Mesenchymal stem cell (in vitro differentiated cells and primary cell): ENCODE results near the gene NTMT1.

Source experiments
- DNase-seq: peaks from one replicate; pipeline ENCODE4 v3.0.0-alpha.2; 2013
- H2AFZ ChIP-seq: one replicate; pipeline ENCODE4 v1.6.1; 2013; ENCODE audit warnings: low read depth, mild to moderate bottlenecking, control low read depth, inconsistent platforms, low read length, moderate library complexity
- H2AK5ac ChIP-seq: 2 replicates; pipeline ENCODE4 v1.6.1; 2013; ENCODE audit warnings: low read length, moderate library complexity, mild to moderate bottlenecking, inconsistent platforms; ENCODE audit not compliant: severe bottlenecking
- H2BK120ac ChIP-seq: one replicate; pipeline ENCODE4 v1.6.1; 2013; ENCODE audit warnings: low read depth, mild to moderate bottlenecking, inconsistent platforms, low read length, moderate library complexity
- H2BK12ac ChIP-seq, 2 experiments: one replicate each; pipeline ENCODE4 v1.6.1; 2013; ENCODE audit warnings: inconsistent platforms in 2 of 2, low read length in 2 of 2, mild to moderate bottlenecking in 2 of 2, moderate library complexity in 2 of 2, control low read depth in 1 of 2
- H2BK15ac ChIP-seq: one replicate; pipeline ENCODE4 v1.6.1; 2013; ENCODE audit warnings: mild to moderate bottlenecking, low read depth, inconsistent platforms; ENCODE audit not compliant: poor library complexity, severe bottlenecking
- H2BK5ac ChIP-seq: 2 replicates; pipeline ENCODE4 v1.6.1; 2013; ENCODE audit warnings: low read depth, mild to moderate bottlenecking, low read length, control low read depth, inconsistent platforms; ENCODE audit not compliant: poor library complexity, severe bottlenecking
- H3K14ac ChIP-seq, 2 experiments: one replicate each; pipeline ENCODE4 v1.6.1; 2013; ENCODE audit warnings: inconsistent platforms in 2 of 2, low read length in 2 of 2, control low read depth in 1 of 2, mild to moderate bottlenecking in 1 of 2, moderate library complexity in 1 of 2
- H3K18ac ChIP-seq, 2 experiments: one replicate each; pipeline ENCODE4 v1.6.1; 2013; ENCODE audit warnings: inconsistent platforms in 2 of 2, low read length in 2 of 2, control low read depth in 1 of 2, low read depth in 1 of 2, mild to moderate bottlenecking in 1 of 2
- H3K23ac ChIP-seq, 2 experiments: one replicate each; pipeline ENCODE4 v1.6.1; 2013; ENCODE audit warnings: inconsistent platforms in 2 of 2, low read length in 2 of 2, mild to moderate bottlenecking in 2 of 2, moderate library complexity in 2 of 2, control low read depth in 1 of 2
- H3K27ac ChIP-seq: 2 replicates; pipeline ENCODE4 v1.5.1; 2013; ENCODE audit warnings: mild to moderate bottlenecking, moderate library complexity, low read length, control low read depth, inconsistent platforms; ENCODE audit not compliant: poor library complexity, severe bottlenecking
- H3K27me3 ChIP-seq, 2 experiments: 2 replicates each; pipeline versions ENCODE4 v1.6.1 to v1.7.0; 2013; ENCODE audit warnings: low read length in 2 of 2, mild to moderate bottlenecking in 2 of 2, moderate library complexity in 2 of 2, control low read depth in 1 of 2, inconsistent platforms in 1 of 2; ENCODE audit not compliant: control insufficient read depth in 1 of 2, insufficient read depth in 1 of 2
- H3K36me3 ChIP-seq, 2 experiments: 2 replicates each; pipeline versions ENCODE4 v1.6.1 to v1.7.0; 2013; ENCODE audit warnings: low read length in 2 of 2, control low read depth in 1 of 2, inconsistent platforms in 1 of 2, low read depth in 1 of 2, mild to moderate bottlenecking in 1 of 2; ENCODE audit not compliant: insufficient read depth in 2 of 2, control insufficient read depth in 1 of 2
- H3K4ac ChIP-seq, 2 experiments: one replicate each; pipeline ENCODE4 v1.6.1; 2013; ENCODE audit warnings: inconsistent platforms in 2 of 2, low read length in 2 of 2, mild to moderate bottlenecking in 2 of 2, moderate library complexity in 2 of 2, control low read depth in 1 of 2, low read depth in 1 of 2
- H3K4me1 ChIP-seq: 2 replicates; pipeline ENCODE4 v1.6.1; 2013; ENCODE audit warnings: low read depth, low read length, control low read depth; ENCODE audit not compliant: control insufficient read depth, insufficient read depth
- H3K4me2 ChIP-seq: 2 replicates; pipeline ENCODE4 v1.6.1; 2013; ENCODE audit warnings: low read length, mild to moderate bottlenecking, inconsistent platforms; ENCODE audit not compliant: poor library complexity, severe bottlenecking
- H3K4me3 ChIP-seq, 2 experiments: 2 replicates each; pipeline versions ENCODE4 v1.5.1 to v1.7.0; 2013; ENCODE audit warnings: low read length in 2 of 2, mild to moderate bottlenecking in 2 of 2, control low read depth in 1 of 2, low read depth in 1 of 2; ENCODE audit not compliant: insufficient read depth in 1 of 2
- H3K79me1 ChIP-seq: replicated peaks from 2 replicates; pipeline ENCODE4 v1.6.1; 2013; ENCODE audit warnings: mild to moderate bottlenecking, control low read depth, low read length, inconsistent platforms; ENCODE audit not compliant: poor library complexity, severe bottlenecking
- H3K9ac ChIP-seq: 2 replicates; pipeline ENCODE4 v1.7.0; 2013; ENCODE audit warnings: mild to moderate bottlenecking, low read length, moderate library complexity
- H3K9me3 ChIP-seq: 2 replicates; pipeline ENCODE4 v1.7.0; 2013; ENCODE audit warnings: mild to moderate bottlenecking, low read length; ENCODE audit not compliant: control insufficient read depth
- H4K8ac ChIP-seq: one replicate; pipeline ENCODE4 v1.6.1; 2013; ENCODE audit warnings: inconsistent platforms, mild to moderate bottlenecking, low read length, moderate library complexity
- H4K91ac ChIP-seq: one replicate; pipeline ENCODE4 v1.6.1; 2013; ENCODE audit warnings: mild to moderate bottlenecking, low read length, inconsistent platforms
- WGBS: methylation state at CpG from one replicate; pipeline ENCODE4 v1.1.7; 2013; ENCODE audit warnings: mixed read lengths; 5-methylcytosine and 5-hydroxymethylcytosine counted together

NTMT1 gene

DNA sequence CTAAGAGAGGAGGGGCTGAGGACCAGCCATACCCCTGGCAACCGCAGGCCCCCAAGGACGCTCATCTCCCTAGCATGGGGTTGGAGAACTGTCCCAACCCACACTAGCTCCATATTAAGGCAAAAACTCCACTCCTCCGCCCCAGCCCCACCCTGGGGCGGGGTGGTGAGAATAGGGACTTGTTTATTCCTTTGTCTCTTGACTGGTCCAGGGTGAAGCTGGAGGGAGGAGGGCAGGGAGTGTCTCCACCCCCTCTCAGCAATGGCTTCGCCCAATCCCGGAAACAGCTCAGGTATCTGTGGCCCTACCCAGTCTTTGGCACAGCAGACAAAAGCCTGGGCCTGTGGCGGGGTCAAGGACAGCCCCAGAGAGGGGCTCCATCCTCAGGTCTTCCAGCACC, 56.4 kb downstream of the NTMT1 start:
- Histone ChIP-seq H3K79me1 (no peaks in the 10 kb centered on the region), H3K4me2 (no peak overlapping the region), H2BK15ac (no peak overlapping the region), H3K4me1 (peaks cover 3% of the 10 kb centered on the region), H3K9ac (no peak overlapping the region), H4K8ac (no peak overlapping the region), H3K4ac (no peak overlapping the region), H3K4me3 (no peak overlapping the region), H2AFZ (no peak overlapping the region), H3K36me3 (peaks cover 0 to 3% of the 10 kb centered on the region in 2 experiments), H3K18ac (no peak overlapping the region), H2AK5ac (no peak overlapping the region), H4K91ac (no peak overlapping the region), H3K27ac (no peak overlapping the region), H3K14ac (no peak overlapping the region), H2BK120ac (no peak overlapping the region), H3K27me3 (peaks cover 0 to 38% of the 10 kb centered on the region in 2 experiments), H2BK5ac (no peak overlapping the region), H3K23ac (no peak overlapping the region), H3K9me3 (no peaks in the 10 kb centered on the region), H2BK12ac (no peak overlapping the region)
- DNase-seq = no peak
- WGBS = 96% methylated on average over 5 of the region's 7 CpGs

DNA sequence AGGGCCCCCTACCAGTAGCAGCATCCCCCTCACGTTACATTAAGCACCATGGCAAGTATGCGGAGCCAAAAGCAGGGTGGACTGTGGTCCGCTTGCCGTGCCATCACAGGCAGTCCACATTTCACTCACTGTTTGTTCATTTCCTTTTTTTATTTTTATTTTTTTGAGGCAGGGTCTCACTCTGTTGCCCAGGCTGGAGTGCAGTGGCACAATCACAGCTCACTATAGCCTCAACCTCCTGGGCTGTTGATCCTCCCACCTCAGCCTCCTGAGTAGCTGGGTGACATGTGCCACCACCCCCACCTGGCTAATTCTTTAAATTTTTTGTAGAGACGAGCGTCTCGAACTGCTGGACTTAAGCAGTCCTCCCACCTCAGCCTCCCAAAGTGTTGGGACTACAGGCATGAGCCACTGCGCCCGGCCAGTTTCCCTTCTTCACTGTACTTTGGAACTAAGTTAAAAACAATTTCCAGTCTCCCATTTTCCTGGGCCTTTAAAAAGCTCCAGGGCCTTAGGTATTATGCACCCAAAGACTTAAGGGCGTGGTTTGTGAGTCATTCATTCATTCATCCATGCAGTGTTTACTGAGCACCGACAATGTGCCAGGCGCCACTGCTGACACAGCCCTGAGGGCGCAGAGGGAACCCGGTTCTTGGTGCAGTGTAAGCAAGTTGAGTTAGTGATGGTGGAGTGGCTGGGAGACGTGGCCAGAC, 59.4 kb downstream of the NTMT1 start:
- Histone ChIP-seq H3K4me3 (no peak overlapping the region), H3K4me1 (peaks cover 3% of the 10 kb centered on the region), H3K23ac (no peak overlapping the region), H3K9ac (no peak overlapping the region), H3K36me3 (peaks cover 0 to 6% of the 10 kb centered on the region in 2 experiments), H2AFZ (no peak overlapping the region), H4K91ac (no peak overlapping the region), H4K8ac (no peak overlapping the region), H2BK5ac (no peak overlapping the region), H3K18ac (no peak overlapping the region), H2AK5ac (no peak overlapping the region), H3K79me1 (no peaks in the 10 kb centered on the region), H2BK15ac (no peak overlapping the region), H3K27ac (no peak overlapping the region), H3K27me3 (peaks cover 0 to 27% of the 10 kb centered on the region in 2 experiments), H3K4me2 (no peak overlapping the region), H2BK120ac (no peak overlapping the region), H3K4ac (no peak overlapping the region), H3K14ac (no peak overlapping the region), H3K9me3 (no peaks in the 10 kb centered on the region), H2BK12ac (no peak overlapping the region)
- WGBS = 85% methylated on average over 15 of the region's 15 CpGs
- peak; percentile 35 for DNase-seq
